Stimulated activated CD8-positive, alpha-beta memory T cell treated with anti-CD3 and anti-CD28 coated beads, Interleukin-7, amount 100 ng/mL, for 48 hours (primary cell): ENCODE results near the gene PPFIA2.
"Not testable (repeated sequence)": the region's sequence is repeated elsewhere in the genome, so short reads cannot be mapped to it uniquely, and the experiment has no call there.

ENCODE experiments used
- DNase-seq, 2 donors: peaks; one replicate each; pipeline ENCODE4 v3.0.0-alpha.2; 2020; ENCODE audit warnings: low read depth in 1 of 2; ENCODE audit errors: extremely low read depth in 1 of 2

Gene PPFIA2

DNA sequence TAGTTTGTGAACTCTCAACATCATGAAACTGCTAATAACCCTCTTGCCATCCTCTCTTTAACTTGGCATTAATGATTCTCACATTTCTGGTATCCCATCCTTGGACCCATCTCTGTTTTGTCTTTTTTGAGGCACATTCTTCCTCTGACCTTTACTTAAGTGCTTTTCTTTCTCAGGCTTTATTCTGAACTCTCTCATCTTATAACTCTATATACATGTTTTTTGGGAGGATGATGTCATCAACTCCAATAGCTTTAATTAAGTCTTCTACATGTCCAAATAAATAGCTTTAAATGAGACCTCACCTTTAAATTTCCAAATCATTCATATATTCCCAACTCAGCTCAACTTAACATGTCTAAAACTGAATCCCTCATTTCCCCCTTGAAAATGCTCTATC lies 88.4 kb downstream of the PPFIA2 start:
- no peak for DNase-seq

DNA sequence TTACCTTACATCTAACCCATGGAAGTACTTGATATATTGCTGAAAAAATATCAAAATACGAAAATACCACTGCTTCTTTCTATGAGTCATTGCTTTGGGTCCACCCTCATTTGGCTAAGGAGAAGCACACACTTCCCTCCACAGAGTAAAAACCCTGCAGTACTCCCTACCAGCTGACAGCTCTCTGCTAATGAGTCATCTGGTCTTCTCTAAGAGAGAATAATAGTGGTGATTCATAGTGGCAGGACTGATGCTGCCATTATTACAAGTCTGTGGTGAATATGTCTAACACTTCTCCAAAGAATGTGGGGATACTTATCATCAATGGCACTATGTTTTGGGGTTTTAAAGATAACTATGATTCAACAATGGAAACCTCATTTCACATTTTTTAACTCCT lies 90.7 kb downstream of the PPFIA2 start:
- DNase-seq = peak in 1 of 2 donors; percentile 21

DNA sequence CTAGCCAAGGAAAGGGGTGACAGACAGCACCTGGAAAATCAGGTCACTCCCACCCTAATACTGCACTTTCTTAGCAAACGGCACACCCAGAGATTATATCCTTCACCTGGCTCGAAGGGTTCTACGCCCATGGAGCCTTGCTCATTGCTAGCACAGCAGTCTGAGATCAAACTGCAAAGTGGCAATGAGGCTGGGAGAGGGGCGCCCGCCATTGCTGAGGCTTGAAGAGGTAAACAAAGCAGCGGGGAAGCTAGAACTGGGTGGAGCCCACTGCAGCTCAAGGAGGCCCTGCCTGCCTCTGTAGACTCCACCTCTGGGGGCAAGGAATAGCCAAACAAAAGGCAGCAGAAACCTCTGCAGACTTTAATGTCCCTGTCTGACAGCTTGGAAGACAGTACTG lies 99.8 kb downstream of the PPFIA2 start:
- not testable (repeated sequence) for DNase-seq

DNA sequence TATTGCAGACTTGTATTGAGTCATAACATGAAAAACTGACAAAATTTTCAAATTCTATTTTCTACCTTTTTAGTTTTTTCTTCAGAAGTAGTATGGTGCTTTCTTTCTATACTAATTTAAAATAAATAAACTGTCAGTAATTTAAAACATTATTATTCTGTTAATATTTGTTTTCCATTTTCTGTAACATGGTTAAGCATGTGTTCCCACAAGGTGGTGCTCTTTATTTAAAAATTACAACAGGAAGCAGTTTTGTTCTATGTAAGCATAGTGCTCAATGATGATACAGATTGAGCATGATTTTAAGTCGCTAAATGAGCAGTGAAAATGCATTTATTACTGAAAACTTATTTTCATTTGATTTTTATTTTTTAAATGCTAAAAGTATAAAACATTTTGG lies 114.6 kb downstream of the PPFIA2 start:
- no peak for DNase-seq

DNA sequence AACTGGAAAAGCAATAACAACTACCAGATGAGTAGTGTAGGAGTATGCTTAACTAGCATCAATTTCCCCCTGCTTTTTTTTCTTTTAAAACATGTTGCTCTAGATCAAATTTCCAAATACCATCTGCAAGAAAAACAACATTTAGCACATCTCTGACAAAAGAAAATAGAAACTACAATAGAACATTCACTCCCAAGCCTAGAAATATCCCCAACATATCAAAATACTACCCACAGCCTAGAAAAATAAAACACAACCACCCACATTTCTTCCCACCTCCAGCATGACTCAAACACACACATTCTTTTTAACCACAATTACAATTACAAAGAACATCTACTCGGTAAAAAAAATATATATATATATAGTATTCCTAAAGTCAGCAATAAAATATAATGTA lies 120.0 kb downstream of the PPFIA2 start:
- no peak for DNase-seq

DNA sequence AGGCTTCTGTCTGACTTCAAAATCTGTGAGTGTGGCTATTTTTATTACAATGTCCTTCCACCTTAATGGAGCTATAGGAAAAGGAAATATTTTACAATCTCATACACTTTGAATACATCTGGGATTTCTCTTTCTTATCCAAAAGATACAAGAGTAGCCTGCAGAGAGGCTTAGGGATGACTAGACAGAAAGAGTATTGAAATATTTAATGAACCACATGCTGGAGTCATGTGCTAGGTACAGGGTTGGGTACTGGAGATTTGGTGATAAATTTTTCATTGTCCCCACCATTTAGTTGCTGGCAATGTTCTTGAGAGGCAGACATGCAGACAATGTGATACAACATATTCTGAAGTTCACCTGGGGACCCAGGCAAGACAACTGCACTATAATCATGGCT lies 126.0 kb downstream of the PPFIA2 start:
- DNase-seq = no peak

DNA sequence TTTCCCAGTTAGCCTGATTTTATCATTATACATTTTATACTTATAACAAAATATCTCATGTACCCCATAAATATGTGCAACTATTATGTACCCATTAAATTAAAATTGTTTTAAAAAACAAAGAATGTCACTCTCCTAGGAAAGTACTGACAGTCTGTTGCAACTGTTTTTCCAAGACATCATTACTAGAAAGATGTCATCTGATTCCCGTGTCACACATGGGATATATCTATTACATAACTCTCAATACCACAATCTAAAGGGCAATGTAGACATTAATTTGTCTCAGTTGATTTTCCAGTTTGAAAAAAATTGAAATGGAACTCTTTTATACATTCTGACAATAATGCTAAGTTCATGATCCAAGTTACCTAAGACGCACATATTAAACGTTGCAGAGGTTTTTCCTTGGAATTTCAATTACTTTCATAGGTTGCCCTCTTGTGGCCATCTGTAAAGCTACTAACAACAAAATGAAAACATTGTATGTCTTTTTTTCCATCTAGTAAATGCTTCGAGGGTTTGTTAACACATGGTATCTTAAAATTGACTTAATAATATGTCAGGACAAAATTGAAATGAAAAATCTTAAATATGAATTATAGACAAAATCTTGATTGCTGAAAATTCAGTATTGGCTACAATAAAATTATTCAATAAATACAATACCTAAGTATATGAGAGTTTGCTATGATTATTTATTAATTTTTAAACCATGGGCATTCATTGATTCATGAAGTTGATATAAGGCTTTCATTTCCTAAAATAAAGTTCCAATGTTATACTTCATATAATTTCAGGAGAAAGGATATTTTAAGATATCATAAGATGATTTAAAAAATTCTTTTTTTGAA lies 131.6 kb downstream of the PPFIA2 start:
- no peak for DNase-seq

DNA sequence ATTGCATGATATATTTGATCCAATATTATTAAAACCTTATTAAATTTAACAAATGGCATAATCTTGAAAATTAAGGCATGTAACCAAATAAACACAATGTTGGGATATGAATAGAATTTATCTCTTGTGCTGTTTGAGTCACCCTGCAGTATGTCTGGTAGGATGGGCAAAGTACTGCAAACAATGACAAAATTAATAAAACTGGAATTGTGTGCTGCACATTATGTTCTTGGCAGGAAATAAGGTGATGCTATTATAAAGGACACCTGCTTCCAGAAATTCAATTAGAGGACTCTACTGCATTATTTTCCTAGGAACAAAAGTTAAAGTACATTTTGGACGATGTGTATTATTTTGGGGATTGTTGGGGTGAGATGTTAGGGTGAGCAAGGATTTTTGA lies 132.7 kb downstream of the PPFIA2 start:
- no peak for DNase-seq

DNA sequence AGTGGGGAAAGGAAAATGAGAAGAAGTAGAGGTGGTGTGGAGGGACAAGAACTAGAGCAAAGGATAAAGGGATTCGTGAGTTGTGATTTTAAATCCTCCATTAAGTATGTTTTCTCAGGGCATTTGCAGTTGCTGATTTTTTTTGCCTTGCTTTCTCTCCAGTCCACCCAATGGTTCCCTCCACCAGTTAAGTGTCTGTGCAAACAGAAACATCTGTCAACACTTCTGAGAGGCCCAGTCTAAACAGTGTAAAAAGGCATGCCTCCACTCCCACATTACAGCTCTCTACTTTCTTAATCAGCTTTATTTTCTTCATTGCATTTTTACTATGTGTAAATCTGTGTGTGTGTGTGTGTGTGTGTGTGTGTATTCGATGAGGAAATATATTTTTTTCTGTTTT lies 141.2 kb downstream of the PPFIA2 start:
- DNase-seq = no peak

DNA sequence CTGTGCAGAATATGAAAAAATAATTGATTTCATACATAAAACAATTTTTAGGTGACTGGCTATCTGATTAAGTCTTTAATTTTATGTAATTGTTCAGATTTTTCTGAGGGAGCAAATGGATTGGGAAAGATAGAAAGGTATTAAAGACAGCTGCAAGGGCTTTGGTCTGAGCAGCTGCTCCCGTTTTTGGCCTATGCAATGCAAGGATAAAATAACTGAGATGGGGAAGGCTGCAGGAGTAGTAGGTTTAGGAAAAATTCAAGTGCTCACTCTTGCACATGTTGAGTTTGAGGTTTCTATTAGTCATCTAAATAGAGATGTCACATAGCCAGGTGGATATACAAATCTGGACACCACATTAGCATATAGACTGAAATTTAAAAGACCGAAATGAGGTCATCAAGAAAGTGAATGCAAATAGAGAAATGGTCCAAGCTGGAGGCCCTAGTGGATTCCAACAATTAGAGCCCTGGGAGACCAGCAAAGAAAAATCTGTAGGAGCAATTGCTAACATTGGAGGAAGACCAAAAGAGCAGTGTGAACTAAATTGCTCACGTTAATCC lies 144.0 kb downstream of the PPFIA2 start:
- DNase-seq = no peak

DNA sequence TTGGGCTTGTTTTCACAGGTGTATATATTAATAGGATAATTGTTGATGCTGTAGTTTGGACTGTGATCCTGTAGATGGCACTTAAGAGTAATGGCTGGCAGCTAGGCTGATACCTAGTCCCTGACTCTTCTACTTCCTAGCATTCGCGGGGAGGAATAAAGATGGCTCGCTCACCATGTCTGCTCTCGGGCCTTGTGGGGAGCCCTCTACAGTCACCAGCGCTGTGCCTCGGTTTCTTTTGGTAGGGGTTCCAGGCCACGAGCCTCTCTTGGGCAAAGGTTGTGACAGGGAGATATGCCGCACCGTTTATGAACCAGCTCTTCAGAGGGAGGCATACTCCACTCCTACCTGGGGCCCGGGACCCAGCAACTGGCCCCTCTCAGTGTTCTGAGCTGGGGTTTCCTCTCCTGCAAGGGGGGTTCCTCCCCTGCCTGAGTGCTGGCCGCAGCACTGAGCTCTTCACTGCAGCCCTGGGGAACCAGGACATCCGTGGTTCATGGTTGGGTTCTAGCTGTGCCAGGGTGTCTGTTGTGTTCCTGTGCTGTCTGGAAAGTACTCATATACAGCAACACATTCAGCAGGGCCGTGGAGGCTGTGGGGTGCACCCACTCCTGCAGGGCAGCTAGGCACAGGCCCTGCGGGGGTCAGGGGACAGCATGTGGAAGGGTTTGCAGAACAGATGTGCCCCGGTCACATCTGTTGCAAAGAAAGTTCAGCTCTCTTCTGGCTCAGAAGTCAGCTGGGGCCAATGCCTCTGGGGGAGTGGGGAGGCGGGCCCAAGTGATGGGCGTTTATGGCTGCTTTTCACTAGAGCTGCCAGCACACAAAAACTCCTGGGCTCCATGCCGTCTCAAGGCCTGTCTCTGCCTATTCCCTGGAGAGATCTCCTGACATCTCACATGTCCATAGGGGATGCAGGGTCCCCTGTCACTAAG lies 147.9 kb downstream of the PPFIA2 start:
- DNase-seq = no peak

DNA sequence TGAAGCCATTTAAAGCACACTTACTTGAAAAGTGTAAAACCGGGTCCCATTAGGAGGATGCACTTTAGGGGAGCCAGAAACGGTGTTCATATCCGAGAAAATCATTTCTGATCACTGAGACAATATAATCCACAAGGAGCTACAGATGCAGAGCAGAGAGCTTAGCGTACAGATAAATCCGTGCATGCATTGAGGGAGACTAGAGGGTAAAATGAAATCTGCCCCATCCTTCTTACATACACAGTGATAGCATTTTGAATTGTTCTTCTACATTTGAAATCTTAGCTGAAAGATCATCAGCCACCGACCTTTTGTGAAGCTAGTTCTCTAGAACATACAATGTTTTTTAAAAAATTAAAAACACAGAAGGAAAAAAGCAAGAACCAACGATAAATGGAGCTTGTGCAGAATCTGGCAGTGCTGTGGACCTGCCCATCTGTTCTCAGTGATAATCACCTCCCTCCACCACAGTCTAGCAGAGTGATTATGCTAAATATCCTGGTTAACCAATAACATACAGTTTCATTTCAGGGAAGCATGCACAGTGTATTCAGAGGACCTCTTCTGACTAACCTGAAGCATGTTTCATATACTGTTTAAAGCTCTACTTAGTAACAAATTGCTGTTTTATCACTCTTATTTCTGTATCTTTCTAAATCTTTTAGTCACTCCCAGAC lies 161.1 kb downstream of the PPFIA2 start:
- DNase-seq = no peak

DNA sequence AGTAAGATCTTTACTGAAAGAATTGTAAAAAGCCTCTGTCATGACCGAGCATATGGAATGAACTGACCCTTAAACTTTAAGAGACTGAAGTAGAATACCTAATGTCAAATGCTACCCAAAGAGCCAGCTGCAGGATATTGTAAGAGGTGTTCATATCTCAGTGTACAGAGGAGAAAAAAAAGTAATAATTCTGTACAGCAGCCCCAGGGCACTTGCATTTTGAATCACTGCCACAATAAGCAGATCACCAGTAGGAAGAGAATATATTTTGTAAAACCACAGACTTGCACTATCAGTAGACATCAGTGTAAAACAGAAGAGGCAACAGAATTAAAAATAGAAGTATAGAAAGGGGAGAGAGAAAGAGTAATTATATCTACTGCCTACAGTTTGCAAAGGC lies 162.6 kb downstream of the PPFIA2 start:
- DNase-seq = no peak

DNA sequence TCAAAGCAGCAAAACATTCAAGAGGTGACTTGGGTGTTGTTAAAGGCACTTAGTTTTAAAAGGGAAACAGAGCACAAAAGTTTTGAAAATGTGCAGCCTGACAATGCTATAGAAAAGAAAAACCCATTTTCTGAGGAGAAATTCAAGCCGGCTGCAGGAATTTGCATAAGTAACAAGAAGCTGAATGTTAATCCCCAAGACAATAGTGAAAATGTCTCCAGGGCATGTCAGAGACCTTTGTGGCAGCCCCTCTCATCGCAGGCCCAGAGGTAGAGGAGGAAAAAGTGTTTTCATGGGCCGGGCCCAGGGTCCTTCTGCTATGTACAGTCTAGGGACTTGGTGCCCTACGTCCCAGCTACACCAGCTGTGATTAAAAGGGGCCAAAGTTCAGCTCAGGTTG lies 167.9 kb downstream of the PPFIA2 start:
- no peak for DNase-seq

DNA sequence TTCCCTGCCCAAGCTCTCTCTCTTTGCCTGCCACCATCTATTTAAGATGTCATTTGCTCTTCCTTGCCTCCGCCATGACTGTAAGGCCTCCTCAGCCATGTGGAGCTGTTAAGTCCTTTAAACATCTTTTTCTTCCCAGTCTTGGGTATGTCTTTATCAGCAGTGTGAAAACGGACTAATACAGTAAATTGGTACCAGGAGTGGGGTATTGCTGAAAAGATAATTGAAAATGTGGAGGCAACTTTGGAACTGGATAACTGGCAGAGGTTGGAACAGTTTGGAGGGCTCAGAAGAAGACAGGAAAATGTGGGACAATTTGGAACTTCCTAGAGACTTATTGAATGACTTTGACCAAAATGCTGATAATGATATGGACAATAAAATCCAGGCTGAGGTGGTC lies 168.4 kb downstream of the PPFIA2 start:
- DNase-seq = not testable (repeated sequence)

DNA sequence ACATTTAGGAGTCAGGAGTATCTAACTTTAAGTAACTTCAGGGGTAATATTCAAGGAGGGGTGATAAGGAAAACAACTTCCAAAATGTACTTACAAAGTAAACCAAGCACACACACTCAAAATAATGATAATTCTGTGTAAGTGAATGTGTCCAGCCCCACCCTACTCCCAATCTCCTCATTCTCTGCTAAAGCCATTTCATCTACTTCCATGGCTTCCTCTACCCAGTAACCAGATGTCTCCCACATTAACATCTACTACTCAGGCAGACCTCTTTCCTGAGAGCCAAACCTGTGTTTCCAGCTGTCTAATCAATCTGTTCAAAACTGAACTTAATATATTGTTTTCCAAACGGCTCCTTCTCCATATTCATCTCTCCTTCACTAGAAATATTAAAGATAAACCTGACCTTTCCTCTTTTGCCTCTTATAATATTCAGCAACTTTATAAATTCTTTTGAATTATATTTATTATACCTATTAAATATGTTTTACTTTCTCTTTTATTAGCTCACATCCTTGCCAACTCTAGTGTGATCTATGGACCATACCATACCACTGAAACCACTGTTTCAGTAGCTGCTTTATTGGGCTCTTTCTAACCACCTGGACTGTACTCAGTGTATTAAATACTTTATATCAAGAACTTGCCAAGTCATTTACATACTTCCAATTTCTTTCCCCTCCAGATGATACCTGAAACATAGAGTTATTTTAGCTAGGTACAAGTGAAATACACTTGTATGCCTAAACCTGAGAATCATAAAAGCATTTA lies 170.7 kb downstream of the PPFIA2 start:
- DNase-seq = no peak

DNA sequence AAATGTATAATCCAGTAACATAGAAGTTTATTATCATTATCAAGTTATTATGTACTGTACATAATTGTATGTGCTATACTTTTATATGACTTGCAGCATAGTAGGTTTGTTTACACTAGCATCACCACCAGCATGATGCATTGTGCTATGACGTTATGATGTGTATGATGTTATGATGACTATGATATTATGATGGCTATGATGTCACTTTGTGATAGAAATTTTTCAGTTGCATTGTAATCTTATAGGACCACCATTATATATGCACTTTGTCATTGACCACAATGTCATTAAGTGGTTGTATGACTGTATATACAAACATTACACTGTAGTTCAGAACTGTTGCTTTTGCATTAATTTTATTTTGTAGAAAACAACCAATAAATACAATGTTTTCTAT lies 173.4 kb downstream of the PPFIA2 start:
- DNase-seq = no peak

DNA sequence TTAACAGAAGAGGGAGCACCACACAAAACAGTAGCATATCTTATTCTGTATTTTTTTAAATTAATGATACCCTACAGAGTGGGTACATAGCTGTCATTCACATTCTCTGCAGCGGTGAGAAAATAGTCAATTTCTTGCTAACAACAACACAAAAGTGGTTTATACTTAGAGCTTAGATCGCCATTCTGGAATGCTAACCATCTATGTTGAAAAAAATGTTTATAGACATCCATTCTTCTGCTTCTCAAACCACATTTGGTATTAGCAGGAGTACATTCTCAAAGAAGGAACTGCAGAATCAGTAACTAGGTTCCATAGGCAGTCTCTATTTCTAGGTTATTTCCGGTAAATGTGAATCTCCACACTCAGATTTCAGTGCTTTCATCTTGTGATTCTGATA lies 185.9 kb downstream of the PPFIA2 start:
- no peak for DNase-seq

DNA sequence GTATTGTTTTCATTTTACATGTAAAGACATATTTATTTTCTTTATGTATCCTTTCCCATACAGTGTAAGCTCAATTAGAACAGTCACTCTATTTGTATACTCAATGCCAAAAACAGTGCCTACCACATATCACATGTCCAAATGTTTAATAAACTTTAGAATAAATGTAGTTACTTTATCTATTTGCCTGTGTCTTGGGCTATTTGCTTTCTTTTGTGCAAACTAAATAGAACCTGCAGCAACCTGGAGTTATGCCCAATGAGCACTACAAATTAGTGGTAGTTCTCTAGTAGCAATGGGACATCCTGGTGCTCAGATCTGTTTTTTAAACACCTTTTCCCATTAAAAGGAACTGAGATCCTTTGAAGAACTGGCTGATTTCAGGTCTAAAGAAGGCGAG lies 186.7 kb downstream of the PPFIA2 start:
- DNase-seq = no peak

DNA sequence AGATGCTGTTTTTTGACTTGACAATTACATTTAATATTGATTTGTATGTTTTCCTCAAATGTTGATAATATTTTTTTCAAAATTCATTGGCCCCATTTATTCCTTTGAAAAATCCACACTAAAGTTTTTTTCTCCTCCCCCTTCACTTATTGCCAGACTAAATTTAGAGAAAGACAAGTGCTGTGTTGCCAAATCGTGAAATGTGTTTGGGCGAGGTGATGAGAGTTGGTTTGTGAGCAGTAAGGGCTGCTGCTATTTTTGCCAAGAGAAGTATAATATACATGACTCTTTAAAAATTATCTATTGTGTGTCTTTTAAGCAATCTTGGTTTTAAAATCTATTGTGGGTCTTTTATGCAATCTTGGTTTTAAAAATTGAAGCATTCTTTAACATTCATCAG lies 188.9 kb downstream of the PPFIA2 start:
- no peak for DNase-seq
